GM12878 (cell line): ENCODE data around the gene COMMD1. TPM values are rescaled to one million over a fixed set of nuclear protein-coding genes. Genes with fewer than 3 reads are reported as not detected.

Experiments used
- ATAC-seq: fragments of 200-7000 bp; cut with Tn5 transposase; 3 replicates; pipeline ENCODE4 v1.9.1; 2020; ENCODE audit warnings: mild to moderate bottlenecking, moderate library complexity
- BruUV-seq: library from RNA; stranded (reverse); fragments of 400-500 nt; replicated peaks from 2 replicates; lab custom pipeline; 2021; lab: Mats Ljungman, UMichigan
- CTCF ChIA-PET: fragments of 300-600 bp; sonication (Branson Sonifier 250); formaldehyde crosslinking; extraction: SDS; loops from one replicate; lab custom pipeline; 2021; ENCODE audit warnings: inconsistent platforms; lab: Yijun Ruan, JAX
- POLR2A ChIA-PET: fragments of 350-600 bp; formaldehyde crosslinking; extraction: SDS; loops from one replicate; lab custom pipeline; 2021; ENCODE audit warnings: inconsistent platforms; lab: Charles Lee
- RAD21 ChIA-PET: fragments of 300-600 bp; sonication (Branson Sonifier 250); formaldehyde crosslinking; loops from one replicate; lab custom pipeline; 2023; ENCODE audit warnings: antibody characterized with exemption; ENCODE audit not compliant: unreplicated experiment; lab: Charles Lee
- SMC1A ChIA-PET: fragments of 300-600 bp; sonication (Branson Sonifier 250); formaldehyde crosslinking; loops from one replicate; lab custom pipeline; 2023; ENCODE audit not compliant: unreplicated experiment, uncharacterized antibody; lab: Charles Lee
- DNase-seq: peaks from one replicate; pipeline ENCODE4 v3.0.0-alpha.2; 2011; ENCODE audit warnings: low read depth, low spot score
- FAIRE-seq: peaks from 3 replicates; lab custom pipeline; 2011; peaks lifted over from hg19 to GRCh38; lab: Jason Lieb, UNC
- H2AFZ ChIP-seq: 2 replicates; pipeline ENCODE4 v1.6.0; 2011; ENCODE audit warnings: low read depth, low read length, control low read depth; ENCODE audit not compliant: control insufficient read depth
- H3K27ac ChIP-seq: 2 replicates; pipeline ENCODE4 v1.5.1; 2011; ENCODE audit warnings: control low read depth; ENCODE audit not compliant: control insufficient read depth, insufficient read depth
- H3K27me3 ChIP-seq, 2 experiments: replicated peaks in 1 of 2; 2 replicates each; pipeline versions ENCODE4 v1.6.0 to v1.6.1; 2011; ENCODE audit warnings: low read length in 1 of 2; ENCODE audit not compliant: control insufficient read depth in 2 of 2, insufficient read depth in 2 of 2
- H3K36me3 ChIP-seq, 2 experiments: 2 replicates each; pipeline ENCODE4 v1.5.1; 2011; ENCODE audit warnings: low read length in 1 of 2; ENCODE audit not compliant: control insufficient read depth in 2 of 2, insufficient read depth in 2 of 2
- H3K4me1 ChIP-seq: 2 replicates; pipeline ENCODE4 v1.6.1; 2011; ENCODE audit warnings: mild to moderate bottlenecking, low read length, moderate library complexity, mixed read lengths; ENCODE audit not compliant: control insufficient read depth, insufficient read depth
- H3K4me2 ChIP-seq: 2 replicates; pipeline ENCODE4 v1.6.0; 2011; ENCODE audit warnings: control low read depth; ENCODE audit not compliant: control insufficient read depth, insufficient read depth
- H3K4me3 ChIP-seq: fragments of 200-600 bp; sonication (generic); 2 replicates; pipeline ENCODE4 v1.5.1; 2016
- H3K79me2 ChIP-seq: 2 replicates; pipeline ENCODE4 v1.6.0; 2011; ENCODE audit warnings: low read length; ENCODE audit not compliant: control insufficient read depth, insufficient read depth
- H3K9ac ChIP-seq: 2 replicates; pipeline ENCODE4 v1.8.0; 2011; ENCODE audit warnings: low read length, control low read depth, mixed read lengths; ENCODE audit not compliant: control insufficient read depth, insufficient read depth
- H3K9me3 ChIP-seq: replicated peaks from 3 replicates; pipeline ENCODE4 v1.5.1; 2011; ENCODE audit warnings: mild to moderate bottlenecking, low read length; ENCODE audit not compliant: control insufficient read depth, insufficient read depth
- H4K20me1 ChIP-seq: 2 replicates; pipeline ENCODE4 v1.6.0; 2011; ENCODE audit not compliant: control insufficient read depth, insufficient read depth
- BMI1 ChIP-seq: fragments of 450-650 bp; IDR thresholded peaks from 2 replicates; pipeline ENCODE4 v1.6.1; 2016; ENCODE audit warnings: mild to moderate bottlenecking, moderate library complexity, borderline replicate concordance
- EP300 ChIP-seq, 2 experiments: fragments of 150-350 bp in 1 of 2; IDR thresholded peaks; 2 replicates each; pipeline ENCODE4 v1.6.1; 2011 to 2012; ENCODE audit warnings: low read depth in 2 of 2, low read length in 2 of 2, borderline replicate concordance in 1 of 2, improper control_type of control experiment in 1 of 2, inconsistent platforms in 1 of 2; ENCODE audit not compliant: control insufficient read depth in 1 of 2
- IKZF1 ChIP-seq: fragments of 450-650 bp; conservative IDR thresholded peaks from 2 replicates; pipeline ENCODE4 v1.6.1; 2017; ENCODE audit warnings: antibody characterized with exemption, mild to moderate bottlenecking
- IKZF2 ChIP-seq, 2 experiments: fragments of 450-650 bp; IDR thresholded peaks; 2 replicates each; pipeline ENCODE4 v1.6.1; 2017; ENCODE audit warnings: mild to moderate bottlenecking in 2 of 2, moderate library complexity in 2 of 2
- MLLT1 ChIP-seq: fragments of 450-650 bp; IDR thresholded peaks from 2 replicates; pipeline ENCODE4 v1.6.1; 2016; ENCODE audit warnings: mild to moderate bottlenecking
- MTA2 ChIP-seq: fragments of 450-650 bp; IDR thresholded peaks from 2 replicates; pipeline ENCODE4 v1.6.1; 2016; ENCODE audit warnings: low read depth, mild to moderate bottlenecking, moderate library complexity
- NBN ChIP-seq: fragments of 450-650 bp; IDR thresholded peaks from 2 replicates; pipeline ENCODE4 v1.6.1; 2016
- RELB ChIP-seq: fragments of 450-650 bp; IDR thresholded peaks from 2 replicates; pipeline ENCODE4 v1.6.1; 2017; ENCODE audit warnings: low read depth, mild to moderate bottlenecking, moderate library complexity
- SPI1 ChIP-seq: IDR thresholded peaks from 2 replicates; pipeline ENCODE4 v1.6.1; 2011; ENCODE audit warnings: low read depth, mild to moderate bottlenecking, low read length, moderate library complexity, borderline replicate concordance; ENCODE audit not compliant: insufficient read depth
- ZBED1 ChIP-seq: IDR thresholded peaks from 2 replicates; pipeline ENCODE4 v1.6.1; 2016; ENCODE audit warnings: borderline replicate concordance
- ZNF384 ChIP-seq: IDR thresholded peaks from 2 replicates; pipeline ENCODE4 v1.6.1; 2012; ENCODE audit warnings: low read depth, mild to moderate bottlenecking, low read length, improper control_type of control experiment, borderline replicate concordance
- ZZZ3 ChIP-seq: IDR thresholded peaks from 2 replicates; pipeline ENCODE4 v1.6.1; 2011; ENCODE audit warnings: low read depth; ENCODE audit not compliant: control insufficient read depth, insufficient read length
- WGBS: methylation state at CpG from one replicate; pipeline ENCODE4 v1.1.6; 2016; ENCODE audit warnings: low lambda C conversion rate; ENCODE audit not compliant: insufficient replicate concordance, insufficient coverage; ENCODE audit errors: missing lambda C conversion rate; 5-methylcytosine and 5-hydroxymethylcytosine counted together
- in situ Hi-C: fragments of 300-500 bp; cut with MboI; formaldehyde crosslinking; loops from 9 replicates; pipeline ENCODE4 v1.14.3; 2018; ENCODE audit warnings: mixed read lengths
- intact Hi-C: fragments of 100-400 bp; cut with micrococcal nuclease; formaldehyde crosslinking; loops from one replicate; pipeline ENCODE4 v1.14.2; 2022; ENCODE audit not compliant: unreplicated experiment
- polyA plus RNA-seq, 11 experiments: library from polyadenylated mRNA; depleted of rRNA in 4 of 11; unstranded in 6 of 11; stranded (reverse) in 5 of 11; fragments of >200 nt; fragmentation: Nextera tagmentation in 4 of 11; fragmentation: Illumina TruSeq in 1 of 11; extraction: Ambion mirVana in 4 of 11; extraction: Trizol in 1 of 11; gene quantifications; 1 replicate in 1 of 11; 2 replicates in 10 of 11; pipeline versions ENCODE4 v1.2.1 to v1.2.3, GENCODE V29; 2011 to 2016; ENCODE audit warnings: inconsistent platforms in 2 of 11, missing spikeins in 2 of 11, low read depth in 1 of 11
- total RNA-seq, 4 experiments: library from RNA; depleted of rRNA in 3 of 4; stranded (reverse); fragments of >200 nt in 3 of 4; fragmentation: Illumina TruSeq in 1 of 4; extraction: Trizol in 1 of 4; gene quantifications; 2 replicates each; pipeline versions ENCODE4 v1.2.1 to v1.2.3, GENCODE V29; 2013 to 2021

COMMD1 gene
- total and polyA plus RNA-seq, 10 of the 15 experiments (the other 5 are each of a cell fraction or from before 2014, with no cell fraction given), result 39.7 to 210 (median 53.7) TPM

GRCh38 chr2:62010632-62011256 lies 105.3 kb downstream of the COMMD1 start:
- Histone ChIP-seq H3K27ac (peak overlapping the region; percentile 10; the same call in 1 of the 2 replicates), H3K79me2 (no peaks in the 10 kb centered on the region), H3K27me3 (no peaks in the 10 kb centered on the region), H3K4me2 (peak overlapping the region; percentile 76), H3K9me3 (no peaks in the 10 kb centered on the region), H3K4me1 (peaks cover 8% of the 10 kb centered on the region; the same call in 1 of the 2 replicates), H4K20me1 (no peaks in the 10 kb centered on the region), H3K36me3 (no peaks in the 10 kb centered on the region; a peak in 1 of 4 replicates), H2AFZ (peak overlapping the region; percentile 64), H3K9ac (peak overlapping the region; percentile 16; the same call in 1 of the 2 replicates), H3K4me3 (no peak overlapping the region)
- WGBS, result 1% methylated on average over 3 of the region's 3 CpGs
- ATAC-seq (peak; percentile 84), FAIRE-seq (no peak), DNase-seq (peak; percentile 21)
- CTCF ChIA-PET, result interaction anchor here (1.7 to 5.6 kb wide), 2 partner anchors 15 to 89 kb away, joined by 6 to 40 read pairs; no protein-coding TSS in a partner anchor
- in situ Hi-C loops, result no loop called here
- SMC1A ChIA-PET, result interaction anchor here (1.4 to 4.0 kb wide), 7 partner anchors 9 to 402 kb away, joined by 3 to 38 read pairs (median 3); no protein-coding TSS in a partner anchor
- TF ChIP-seq SPI1 (peak; percentile 76; the same call in 1 of the 2 replicates), NBN (peak; percentile 22; the same call in 1 of the 2 replicates), ZNF384 (peak; percentile 68; the same call in 1 of the 2 replicates), ZBED1 (no peak), ZZZ3 (no peak), EP300 (IDR thresholded peaks at IDR 0.05; ENCODE audit: borderline replicate concordance in 1 of 2, control insufficient read depth in 1 of 2, low read depth in 2 of 2, low read length in 2 of 2) (0 out of 4 replicates have a peak, but pooled peaks of 1 of the 2 experiments have one; percentile 19), RELB (0 out of 2 replicates have a peak, but pooled peaks have one; percentile 45), IKZF2 (IDR thresholded peaks at IDR 0.05) (peak; percentile 31 to 43; a peak in 2 of 4 replicates), MTA2 (peak; percentile 52), BMI1 (no peak), IKZF1 (0 out of 2 replicates have a peak, but pooled peaks have one; percentile 29), MLLT1 (peak; percentile 41; the same call in 1 of the 2 replicates)
- POLR2A ChIA-PET, result interaction anchor here (0.5 to 1.6 kb wide), 3 partner anchors 12 to 89 kb away, joined by 3 to 5 read pairs (median 4); no protein-coding TSS in a partner anchor
- intact Hi-C loops, result no loop called here
- RAD21 ChIA-PET, result interaction anchor here (1.1 to 3.0 kb wide), 7 partner anchors 16 to 400 kb away, joined by 3 to 16 read pairs (median 5); no protein-coding TSS in a partner anchor
- BruUV-seq, result no TSS peak
